SK-N-SH treated with all-trans-retinoic acid at 6 μM for 48 hours (cell line): ENCODE data around the gene SLC25A28.

ENCODE experiments used
- ARNTL ChIP-seq: fragments of 450-650 bp; formaldehyde crosslinking; IDR thresholded peaks from 2 replicates; pipeline ENCODE4 v1.5.0; 2020; ENCODE audit warnings: low read depth, mild to moderate bottlenecking, moderate library complexity, borderline replicate concordance
- BACH2 ChIP-seq: fragments of 250-450 bp; sonication (Bioruptor Pico); IDR thresholded peaks from 2 replicates; pipeline ENCODE4 v1.9.0; 2021; ENCODE audit warnings: mild to moderate bottlenecking, borderline replicate concordance
- CREB5 ChIP-seq: fragments of 250-450 bp; sonication (Bioruptor Pico); IDR thresholded peaks from 2 replicates; pipeline ENCODE4 v1.5.1; 2020; ENCODE audit warnings: low read depth, mild to moderate bottlenecking, moderate library complexity
- CSDC2 ChIP-seq: fragments of 250-450 bp; sonication (Bioruptor Pico); IDR thresholded peaks from 2 replicates; pipeline ENCODE4 v1.5.0; 2020; ENCODE audit warnings: mild to moderate bottlenecking, moderate library complexity
- CSRNP3 ChIP-seq: fragments of 250-450 bp; sonication (Bioruptor Pico); IDR thresholded peaks from 2 replicates; pipeline ENCODE4 v1.5.1; 2021; ENCODE audit warnings: mild to moderate bottlenecking, moderate library complexity
- ESRRG ChIP-seq: fragments of 250-450 bp; sonication (Bioruptor Pico); IDR thresholded peaks from 2 replicates; pipeline ENCODE4 v1.6.1; 2021; ENCODE audit warnings: mild to moderate bottlenecking
- OSR1 ChIP-seq: fragments of 250-450 bp; sonication (Bioruptor Pico); IDR thresholded peaks from 2 replicates; pipeline ENCODE4 v1.8.0; 2022; ENCODE audit warnings: moderate library complexity, mild to moderate bottlenecking, inconsistent platforms
- PATZ1 ChIP-seq: fragments of 250-450 bp; sonication (Bioruptor Pico); IDR thresholded peaks from 2 replicates; pipeline ENCODE4 v1.8.0; 2020; ENCODE audit warnings: mild to moderate bottlenecking, moderate library complexity, borderline replicate concordance
- PPARA ChIP-seq: fragments of 250-450 bp; sonication (Bioruptor Pico); IDR thresholded peaks from 2 replicates; pipeline ENCODE4 v1.5.0; 2020; ENCODE audit warnings: mild to moderate bottlenecking, borderline replicate concordance
- RARB ChIP-seq: fragments of 250-450 bp; sonication (Bioruptor Pico); IDR thresholded peaks from 2 replicates; pipeline ENCODE4 v1.8.0; 2021; ENCODE audit warnings: mild to moderate bottlenecking, moderate library complexity
- TOX ChIP-seq: fragments of 250-450 bp; sonication (Bioruptor Pico); IDR thresholded peaks from 2 replicates; pipeline ENCODE4 v1.8.0; 2021; ENCODE audit warnings: mild to moderate bottlenecking, moderate library complexity, borderline replicate concordance
- ZFP30 ChIP-seq: fragments of 450-650 bp; formaldehyde crosslinking; IDR thresholded peaks from 2 replicates; pipeline ENCODE4 v1.5.0; 2022; ENCODE audit warnings: mild to moderate bottlenecking, moderate library complexity

DNA sequence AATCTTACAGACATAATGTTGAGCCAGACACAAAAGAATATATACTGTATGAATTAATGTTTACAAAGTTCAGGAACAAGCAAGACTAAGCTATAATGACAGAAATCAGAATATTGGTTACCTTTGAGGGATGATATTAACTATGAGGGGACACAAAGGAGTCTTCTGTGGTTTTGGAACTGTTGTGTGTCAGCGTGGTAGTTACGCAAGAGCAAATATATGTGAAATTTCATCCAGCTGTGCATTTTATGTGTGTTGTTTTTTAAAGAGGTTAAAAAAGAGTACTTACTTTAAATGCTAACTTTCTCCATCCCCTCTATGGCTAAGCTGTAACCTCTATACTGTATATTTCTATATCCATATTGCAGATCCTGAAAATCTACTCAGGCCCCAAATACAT, 14.9 kb downstream of the SLC25A28 start:
- TF ChIP-seq RARB (CRISPR knock-in tag): no peak
- TF ChIP-seq ZFP30 (CRISPR knock-in tag): no peak
- TF ChIP-seq CSRNP3 (CRISPR knock-in tag): no peak
- no peak for TF ChIP-seq ARNTL (CRISPR knock-in tag)
- TF ChIP-seq OSR1 (CRISPR knock-in tag): no peak
- TF ChIP-seq BACH2 (CRISPR knock-in tag): no peak
- no peak for TF ChIP-seq PATZ1 (CRISPR knock-in tag)
- no peak for TF ChIP-seq PPARA (CRISPR knock-in tag)
- TF ChIP-seq ESRRG (CRISPR knock-in tag): no peak
- TF ChIP-seq TOX (CRISPR knock-in tag): no peak
- no peak for TF ChIP-seq CREB5 (CRISPR knock-in tag)
- TF ChIP-seq CSDC2 (CRISPR knock-in tag): no peak
